Brain microvascular endothelial cell (primary cell): Measurements from ENCODE around the gene ZFHX3.
A peak's percentile ranks its signal among the peaks of the same experiment; 100 is the strongest.

Experiments
- DNase-seq: peaks from one replicate; pipeline ENCODE4 v3.0.0-alpha.2; 2020
- H3K27ac ChIP-seq: fragments of 250-450 bp; sonication (Bioruptor Pico); 2 replicates; pipeline ENCODE4 v1.5.1; 2020; ENCODE audit warnings: mild to moderate bottlenecking, moderate library complexity
- H3K27me3 ChIP-seq: fragments of 250-450 bp; sonication (Bioruptor Pico); replicated peaks from 2 replicates; pipeline ENCODE4 v1.5.1; 2020; ENCODE audit warnings: mild to moderate bottlenecking
- H3K36me3 ChIP-seq: fragments of 250-450 bp; sonication (Bioruptor Pico); replicated peaks from 2 replicates; pipeline ENCODE4 v1.5.1; 2020; ENCODE audit warnings: mild to moderate bottlenecking
- H3K4me3 ChIP-seq: 2 replicates; pipeline ENCODE4 v1.5.1; 2011; ENCODE audit warnings: low read depth, mild to moderate bottlenecking, control low read depth, low read length, moderate library complexity
- CTCF ChIP-seq: IDR thresholded peaks from 2 replicates; pipeline ENCODE4 v1.5.1; 2011; ENCODE audit warnings: low read depth, mild to moderate bottlenecking, moderate library complexity, low read length, control low read depth, inconsistent platforms; ENCODE audit errors: missing control alignments
- in situ Hi-C: cut with HindIII; loops from 2 replicates; pipeline ENCODE4 v1.10.0; 2017; ENCODE audit warnings: low sequenced_read_pairs, low pct_ligation_motif_present

Gene ZFHX3

GRCh38 chr16:72876981-72877373 is 171.0 kb downstream of the ZFHX3 start:
- no peak overlapping the region for H3K4me3 ChIP-seq
- no peak for TF ChIP-seq CTCF
- DNase-seq = peak; percentile 37
- no peaks in the 10 kb centered on the region for H3K27me3 ChIP-seq
- in situ Hi-C loops = no loop called here
- H3K27ac ChIP-seq = peak overlapping the region; percentile 91
- no peaks in the 10 kb centered on the region for H3K36me3 ChIP-seq

- no peaks in the 10 kb centered on the region for H3K36me3 ChIP-seq
- H3K27ac ChIP-seq = peak overlapping the region; percentile 91
- peak; percentile 88 for DNase-seq
- no peak for TF ChIP-seq CTCF
- no peak overlapping the region for H3K4me3 ChIP-seq
- no peaks in the 10 kb centered on the region for H3K27me3 ChIP-seq
- in situ Hi-C loops = no loop called here
Observed at GRCh38 chr16:72876221-72876620, 171.7 kb downstream of the ZFHX3 start.

- in situ Hi-C loops = no loop called here
- H3K36me3 ChIP-seq = no peaks in the 10 kb centered on the region
- peak overlapping the region; percentile 91 for H3K27ac ChIP-seq
- DNase-seq = no peak
- H3K27me3 ChIP-seq = no peaks in the 10 kb centered on the region
- H3K4me3 ChIP-seq = no peak overlapping the region
- TF ChIP-seq CTCF = no peak
Observed at GRCh38 chr16:72875291-72876031, 172.5 kb downstream of the ZFHX3 start.

- Histone ChIP-seq H3K36me3 (no peaks in the 10 kb centered on the region), H3K27ac (no peak overlapping the region), H3K27me3 (no peaks in the 10 kb centered on the region), H3K4me3 (no peak overlapping the region)
- no peak for TF ChIP-seq CTCF
- DNase-seq = no peak
- in situ Hi-C loops = no loop called here
Observed at GRCh38 chr16:72873853-72874252, 174.1 kb downstream of the ZFHX3 start.

- Histone ChIP-seq H3K4me3 (no peak overlapping the region), H3K27ac (no peak overlapping the region), H3K36me3 (no peaks in the 10 kb centered on the region), H3K27me3 (no peaks in the 10 kb centered on the region)
- no peak for DNase-seq
- in situ Hi-C loops = no loop called here
- no peak for TF ChIP-seq CTCF
Observed at GRCh38 chr16:72873044-72873443, 174.9 kb downstream of the ZFHX3 start.

- DNase-seq = no peak
- Histone ChIP-seq H3K27me3 (no peaks in the 10 kb centered on the region), H3K36me3 (no peaks in the 10 kb centered on the region), H3K27ac (no peak overlapping the region), H3K4me3 (no peak overlapping the region)
- in situ Hi-C loops = no loop called here
- no peak for TF ChIP-seq CTCF
Observed at GRCh38 chr16:72865835-72866234, 182.1 kb downstream of the ZFHX3 start.
